Right renal pelvis (tissue), 4 donors: ENCODE results near the gene NCAPH2. TPM values are rescaled to one million over a fixed set of nuclear protein-coding genes. Genes with fewer than 3 reads are reported as not detected.

Experiments
- DNase-seq, 4 donors: peaks; one replicate each; pipeline ENCODE4 v3.0.0-alpha.2; 2013; ENCODE audit warnings: low read depth in 4 of 4, low spot score in 3 of 4, missing footprints in 1 of 4
- polyA plus RNA-seq, 4 donors: library from polyadenylated mRNA; unstranded; fragments of 120-200 nt; gene quantifications; one replicate each; pipeline ENCODE4 v1.2.1, GENCODE V29; 2013; ENCODE audit not compliant: insufficient read length in 4 of 4

Gene NCAPH2
- polyA plus RNA-seq = 10 to 100 TPM; 36.1 to 54.1 (median 43.8) TPM

DNA sequence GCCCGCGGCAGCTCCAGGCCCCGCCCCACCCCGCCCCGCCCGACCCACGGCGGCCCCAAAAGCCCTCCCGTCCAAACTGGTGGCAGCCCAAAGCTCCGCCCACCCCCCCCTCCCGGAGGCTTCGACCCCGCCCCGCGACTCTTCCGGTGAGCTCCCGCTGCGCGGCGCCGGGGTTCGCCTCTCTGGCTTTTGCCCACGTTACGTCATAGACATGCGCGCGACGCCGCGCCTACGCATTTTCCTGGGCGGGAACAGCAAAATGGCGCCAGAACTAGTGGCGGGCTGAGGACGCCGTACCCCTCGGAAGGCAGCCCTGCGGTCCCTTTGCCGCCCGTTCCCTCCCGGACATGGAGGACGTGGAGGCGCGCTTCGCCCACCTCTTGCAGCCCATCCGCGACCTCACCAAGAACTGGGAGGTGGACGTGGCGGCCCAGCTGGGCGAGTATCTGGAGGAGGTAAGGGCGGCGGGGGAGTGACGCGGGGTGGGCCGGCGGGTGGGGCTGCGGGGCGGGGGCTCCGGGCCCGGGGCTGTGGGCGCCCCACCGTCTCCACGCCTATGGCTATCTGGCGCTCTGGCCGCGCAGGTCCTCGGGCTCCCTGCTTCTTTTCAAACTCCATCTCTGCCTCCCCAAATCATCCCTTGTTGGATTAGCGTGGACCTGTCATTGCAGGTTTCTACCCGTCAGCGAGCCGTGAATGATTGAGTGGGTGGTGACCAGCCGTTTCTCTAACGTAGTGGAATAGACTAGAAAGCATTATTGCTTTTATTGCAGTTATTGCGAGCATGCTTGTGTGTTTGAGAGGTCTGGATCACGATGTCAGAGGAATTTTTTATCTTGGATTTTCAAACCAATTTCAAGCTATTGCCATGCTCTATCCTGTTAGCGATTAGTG lies at the start of gene NCAPH2:
Gene NCAPH2, plus strand, starts transcription at position 234 of the 894 bp plus-strand sequence. Its CDS starts 114 bp downstream, at position 348.
- peak; percentile 97 to 99 (median 98) for DNase-seq

GRCh38 chr22:50459016-50459415 lies 49.0 kb upstream of the NCAPH2 start:
- DNase-seq = no peak

- DNase-seq = no peak
These were observed 48.4 kb upstream of the NCAPH2 start for GRCh38 chr22:50459496-50460140.

DNA sequence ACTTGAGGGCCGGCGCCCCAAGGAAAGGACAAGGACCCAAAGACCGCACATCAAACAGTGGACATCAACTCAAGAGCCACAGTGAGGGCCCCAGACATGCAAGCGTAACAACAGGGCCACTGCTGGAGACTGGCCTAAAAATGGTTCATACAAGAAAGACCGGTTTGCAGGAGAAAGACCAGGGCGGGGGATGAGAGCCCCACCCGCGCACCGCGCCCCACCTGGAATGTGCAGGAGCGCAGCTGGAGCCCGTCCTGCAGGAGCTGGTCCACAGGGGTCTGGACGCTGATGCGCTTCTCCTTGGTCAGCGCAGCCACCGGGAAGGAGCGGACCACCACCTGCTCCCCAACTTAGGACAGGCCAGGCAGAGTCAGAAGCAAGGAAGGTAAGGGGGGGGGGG lies 47.1 kb upstream of the NCAPH2 start:
- DNase-seq = no peak

- DNase-seq = no peak
These were observed 46.5 kb upstream of the NCAPH2 start for GRCh38 chr22:50461536-50461935.

DNA sequence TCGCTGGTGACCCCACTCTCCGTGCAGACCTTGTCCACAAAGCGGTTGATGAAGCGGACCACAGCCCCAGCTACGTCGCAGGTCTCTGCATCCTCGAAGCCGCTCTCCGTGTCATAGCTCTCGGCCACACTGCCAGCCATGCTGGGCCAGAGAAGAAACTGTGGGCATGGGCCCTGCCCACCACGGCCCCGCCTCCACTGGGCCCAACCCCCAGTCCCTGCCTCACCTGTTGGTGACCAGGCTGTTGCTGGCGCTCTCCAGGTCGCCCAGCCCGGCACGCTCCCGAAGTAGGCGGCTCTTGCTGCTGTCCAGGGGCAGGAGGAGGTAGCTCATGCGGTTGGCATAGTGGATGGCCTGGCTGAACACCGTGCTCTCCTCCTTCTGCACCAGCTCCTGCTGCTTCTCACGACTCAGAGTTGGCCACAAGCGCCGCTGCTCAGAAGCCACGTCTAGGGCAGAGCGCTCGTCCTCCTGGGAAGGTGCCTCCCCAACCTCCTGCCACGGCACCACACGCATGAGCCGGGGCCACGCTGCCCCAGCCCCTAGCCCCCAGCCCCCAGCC lies 46.0 kb upstream of the NCAPH2 start:
- DNase-seq = no peak

- DNase-seq = no peak
These were observed 44.7 kb upstream of the NCAPH2 start for GRCh38 chr22:50463188-50463900.

GRCh38 chr22:50464451-50464850 lies 43.6 kb upstream of the NCAPH2 start:
- DNase-seq = no peak

DNA sequence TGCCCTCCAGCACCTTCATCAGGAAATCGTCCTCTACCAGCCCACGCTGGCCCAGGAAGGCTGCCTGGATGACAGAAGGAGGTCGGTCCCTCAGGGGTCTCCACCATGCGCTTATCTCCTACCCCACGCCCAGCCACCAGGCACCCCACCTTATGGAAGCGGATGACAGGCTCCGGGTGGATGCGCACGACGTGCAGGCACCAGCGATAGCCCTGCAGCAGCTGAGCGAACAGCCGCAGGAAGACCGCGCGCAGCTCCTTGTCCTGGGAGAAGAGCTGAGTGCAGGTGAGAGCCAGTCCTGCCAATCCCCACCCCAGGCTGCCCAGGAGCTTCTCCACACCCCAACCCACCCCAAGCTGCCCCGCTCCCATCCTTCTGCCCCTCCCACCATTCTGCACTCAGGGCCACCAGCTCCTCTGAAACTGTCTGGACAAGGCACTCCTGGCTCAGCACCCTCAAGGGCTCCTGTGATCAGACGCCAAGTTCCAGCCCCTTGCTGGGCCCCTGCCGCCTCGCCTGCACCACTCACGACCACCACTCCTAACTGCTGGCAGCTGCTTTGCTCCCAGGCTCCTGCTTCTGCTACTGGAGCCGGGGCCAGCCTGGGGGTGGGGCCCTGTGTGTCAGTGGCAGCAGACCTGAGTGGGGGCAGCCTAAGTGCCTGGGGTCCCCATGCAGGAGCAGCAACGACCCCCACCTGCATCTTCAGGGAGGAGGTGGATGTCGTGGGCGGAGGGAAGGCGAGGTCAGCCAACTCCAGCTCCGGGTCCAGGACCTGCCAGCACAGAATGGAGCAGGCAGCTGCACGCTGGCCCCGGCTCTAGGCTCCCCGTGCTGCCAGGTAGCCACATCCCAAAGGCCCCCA lies 42.7 kb upstream of the NCAPH2 start:
- DNase-seq = no peak

DNA sequence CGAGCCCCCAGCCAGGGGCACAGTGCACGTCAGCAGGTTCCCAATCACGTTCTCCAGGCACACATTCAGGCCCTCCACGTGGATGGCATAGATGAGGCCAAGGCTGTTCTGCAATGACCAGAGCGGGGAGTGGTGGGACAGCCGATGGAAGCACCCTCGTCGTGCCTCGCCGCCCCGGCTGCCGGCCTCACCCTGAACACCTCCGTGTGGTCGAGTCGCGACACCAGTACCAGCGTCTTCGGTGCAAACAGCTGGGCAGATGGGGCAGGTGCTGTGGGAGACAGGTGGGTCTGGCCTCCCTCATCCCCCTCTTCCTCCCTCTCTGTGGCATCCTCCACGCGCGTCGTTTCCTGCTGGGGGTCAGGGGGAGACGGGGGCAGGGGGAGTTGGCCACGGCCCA lies 40.7 kb upstream of the NCAPH2 start:
- DNase-seq = no peak

- DNase-seq = no peak
These were observed 40.1 kb upstream of the NCAPH2 start for GRCh38 chr22:50467773-50468440.

- DNase-seq = no peak
These were observed 39.4 kb upstream of the NCAPH2 start for GRCh38 chr22:50468626-50469025.

DNA sequence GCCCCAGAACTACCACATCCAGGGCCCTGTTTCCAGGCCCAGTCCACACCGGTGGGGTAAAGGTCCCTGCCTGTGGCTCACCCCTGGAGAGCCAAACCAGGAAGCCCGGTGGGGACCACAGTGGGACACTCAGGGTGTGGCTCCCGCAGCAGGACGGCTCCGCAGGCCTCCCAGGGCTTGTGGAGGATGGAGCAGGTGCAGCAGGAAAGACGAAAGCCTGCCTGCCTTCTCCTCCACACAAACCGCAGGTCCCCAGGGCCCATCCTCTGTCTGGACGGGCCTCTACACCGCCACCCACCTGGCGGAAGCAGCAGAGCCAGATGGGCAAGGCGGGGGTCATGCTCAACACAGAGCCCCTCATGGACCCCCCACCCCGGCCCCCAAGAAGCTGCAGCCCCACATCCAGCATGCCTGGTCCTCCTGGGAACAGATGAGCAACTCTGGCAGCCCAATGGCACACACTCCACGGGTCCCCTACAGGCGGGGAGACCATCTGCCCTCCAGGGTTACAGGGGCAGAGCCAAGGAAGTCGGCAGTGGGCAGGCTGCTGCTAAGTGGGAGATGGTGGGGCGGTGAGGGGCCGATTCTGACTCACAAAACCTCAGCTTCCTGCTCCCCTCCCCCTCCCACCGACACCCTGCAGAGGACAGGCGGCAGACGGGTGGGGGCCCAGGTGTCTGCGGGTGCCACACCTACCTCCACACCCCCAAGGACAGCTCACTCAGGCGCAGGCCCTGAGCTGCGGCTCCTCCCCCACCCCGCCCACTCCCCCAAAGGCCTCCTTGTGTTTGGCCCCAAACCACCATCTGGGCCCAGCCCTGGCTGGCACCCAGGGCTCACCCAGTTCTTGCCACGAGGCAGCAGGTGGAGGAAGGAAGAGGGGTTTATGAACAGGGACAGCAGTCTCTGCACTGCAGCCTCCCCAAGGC lies 38.4 kb upstream of the NCAPH2 start:
- no peak for DNase-seq

DNA sequence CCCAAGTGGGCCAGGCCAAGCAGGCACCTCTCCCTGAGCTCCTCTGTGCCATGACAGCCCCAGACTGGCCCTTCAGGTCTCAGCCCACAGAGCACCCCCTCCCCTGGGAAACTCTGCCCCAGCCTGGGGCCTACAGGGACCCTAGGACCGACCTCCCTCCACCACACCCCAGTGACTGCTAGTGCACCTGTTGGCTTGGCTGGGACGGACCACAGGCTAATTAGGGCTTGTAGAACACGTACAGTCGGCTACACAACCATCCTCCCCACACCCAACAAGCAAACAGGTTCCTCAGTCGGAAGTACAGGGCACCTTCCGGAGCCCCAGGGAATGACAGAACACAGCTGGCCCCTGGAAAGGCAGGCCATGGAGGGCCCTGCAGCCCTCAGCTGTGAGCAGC lies 37.5 kb upstream of the NCAPH2 start:
- DNase-seq = no peak

DNA sequence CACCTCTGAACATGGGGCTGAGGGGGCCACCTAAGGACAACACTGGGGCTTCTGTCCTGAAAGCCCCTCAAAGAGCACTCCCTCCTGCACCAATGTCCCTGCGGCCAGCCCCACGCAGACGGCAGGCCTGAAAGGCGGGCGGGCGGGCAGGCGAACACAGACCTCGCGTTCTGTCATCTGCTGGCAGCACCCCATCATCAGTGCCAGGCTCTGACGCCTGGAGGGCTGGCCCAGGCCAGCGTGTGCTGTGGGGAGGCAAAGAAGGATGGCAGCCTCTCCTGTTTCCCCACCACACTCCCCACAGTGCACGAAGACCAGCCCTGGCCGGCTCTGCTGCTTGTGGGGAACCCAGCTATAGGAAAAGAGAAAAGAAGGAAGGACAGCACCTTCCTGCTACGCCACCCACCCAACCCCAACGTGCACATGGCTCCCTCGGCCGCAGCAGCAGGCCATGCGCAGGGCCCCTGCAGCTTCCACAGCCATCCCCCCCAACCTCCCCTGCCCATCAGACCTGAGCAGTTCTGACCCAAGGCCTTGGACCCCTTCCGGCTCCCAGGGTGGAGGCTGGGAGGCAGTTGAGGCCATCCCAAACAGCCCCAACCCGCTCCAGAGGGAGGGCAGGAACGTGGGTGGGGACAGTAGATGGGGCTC lies 36.7 kb upstream of the NCAPH2 start:
- no peak for DNase-seq

DNA sequence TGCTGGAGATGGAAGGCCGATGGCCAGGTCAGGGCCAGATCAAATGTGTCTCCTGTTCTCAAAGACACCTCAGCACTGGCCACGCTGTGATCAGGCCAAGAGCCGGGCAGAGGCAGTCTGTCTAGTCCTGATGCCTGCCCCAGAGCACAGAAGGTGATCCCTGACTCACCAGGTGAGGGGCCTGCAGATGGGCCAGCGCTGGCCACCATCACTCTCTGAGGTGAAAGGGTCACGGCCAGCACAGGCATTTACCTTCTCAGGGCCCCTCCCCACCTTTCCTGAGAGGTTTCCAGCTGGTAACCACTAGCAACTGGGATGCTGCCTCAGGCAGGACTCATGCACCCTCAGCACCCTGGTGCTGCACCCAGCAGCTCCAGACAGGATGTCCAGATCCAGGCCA lies 36.1 kb upstream of the NCAPH2 start:
- no peak for DNase-seq

DNA sequence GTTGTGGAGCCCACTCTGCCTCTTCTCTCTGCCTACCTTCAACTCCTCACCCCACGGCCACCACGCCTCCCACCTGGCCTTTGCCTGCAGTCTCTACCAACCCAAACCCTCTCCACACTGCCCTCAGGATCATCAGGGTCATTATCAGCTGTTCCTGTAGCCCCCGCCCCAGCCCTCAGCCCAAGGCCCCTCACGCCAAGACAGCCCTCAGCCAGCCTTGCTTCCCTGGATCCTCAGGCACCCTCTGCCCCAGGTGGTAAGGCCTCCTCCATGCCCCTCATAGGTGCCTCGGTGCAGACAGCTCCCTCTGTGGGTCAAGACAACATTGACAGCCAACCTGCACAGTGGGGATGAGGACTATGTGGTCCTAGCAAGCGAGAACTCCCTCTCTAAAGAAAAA lies 34.9 kb upstream of the NCAPH2 start:
- no peak for DNase-seq
